ENCODE results near the gene RPS17. TPM values are rescaled to one million over a fixed set of nuclear protein-coding genes. Genes with fewer than 3 reads are reported as not detected.

The RPS17 gene
- total RNA-seq, 1 donor from 2014 or later: 2,503 TPM

- no peak overlapping the region for H3K27ac Mint-ChIP-seq
- H3K36me3 Mint-ChIP-seq (ENCODE audit: low read depth): no peaks in the 10 kb centered on the region
- no peaks in the 10 kb centered on the region for H3K4me1 Mint-ChIP-seq (ENCODE audit: low read depth)
- no peak overlapping the region for H3K4me3 Mint-ChIP-seq
- no peak for DNase-seq (ENCODE audit: low spot score)
- intact Hi-C loops (cut with micrococcal nuclease): no loop called here
- H3K9me3 Mint-ChIP-seq: no peaks in the 10 kb centered on the region
- peaks cover 18% of the 10 kb centered on the region for H3K27me3 Mint-ChIP-seq (ENCODE audit: insufficient read depth)
Measured at GRCh38 chr15:82558502-82558901, 18.2 kb upstream of the RPS17 start.

GRCh38 chr15:82556315-82557035 lies 16.2 kb upstream of the RPS17 start:
- DNase-seq (ENCODE audit: low spot score): no peak
- no peak overlapping the region for H3K27ac Mint-ChIP-seq
- no peaks in the 10 kb centered on the region for H3K4me1 Mint-ChIP-seq (ENCODE audit: low read depth)
- no peaks in the 10 kb centered on the region for H3K9me3 Mint-ChIP-seq
- H3K27me3 Mint-ChIP-seq (ENCODE audit: insufficient read depth): peaks cover 25% of the 10 kb centered on the region
- no peaks in the 10 kb centered on the region for H3K36me3 Mint-ChIP-seq (ENCODE audit: low read depth)
- intact Hi-C loops (cut with micrococcal nuclease): no loop called here
- H3K4me3 Mint-ChIP-seq: no peak overlapping the region

- H3K9me3 Mint-ChIP-seq: no peaks in the 10 kb centered on the region
- intact Hi-C loops (cut with micrococcal nuclease): no loop called here
- H3K4me3 Mint-ChIP-seq: no peak overlapping the region
- H3K27me3 Mint-ChIP-seq (ENCODE audit: insufficient read depth): peaks cover 36% of the 10 kb centered on the region
- DNase-seq (ENCODE audit: low spot score): no peak
- H3K27ac Mint-ChIP-seq: no peak overlapping the region
- H3K36me3 Mint-ChIP-seq (ENCODE audit: low read depth): no peaks in the 10 kb centered on the region
- H3K4me1 Mint-ChIP-seq (ENCODE audit: low read depth): peaks cover 5% of the 10 kb centered on the region
Measured at GRCh38 chr15:82554849-82555248, 14.6 kb upstream of the RPS17 start.

GRCh38 chr15:82554351-82554750 lies 14.1 kb upstream of the RPS17 start:
- Mint-ChIP-seq H3K4me1 (ENCODE audit: low read depth) (peaks cover 5% of the 10 kb centered on the region), H3K4me3 (no peak overlapping the region), H3K27ac (no peak overlapping the region), H3K36me3 (ENCODE audit: low read depth) (no peaks in the 10 kb centered on the region), H3K9me3 (no peaks in the 10 kb centered on the region), H3K27me3 (ENCODE audit: insufficient read depth) (peaks cover 36% of the 10 kb centered on the region)
- no peak for DNase-seq (ENCODE audit: low spot score)
- intact Hi-C loops (cut with micrococcal nuclease): no loop called here

GRCh38 chr15:82553846-82554245 lies 13.6 kb upstream of the RPS17 start:
- Mint-ChIP-seq H3K9me3 (no peaks in the 10 kb centered on the region), H3K4me1 (ENCODE audit: low read depth) (peaks cover 6% of the 10 kb centered on the region), H3K4me3 (no peak overlapping the region), H3K27ac (no peak overlapping the region), H3K36me3 (ENCODE audit: low read depth) (no peaks in the 10 kb centered on the region), H3K27me3 (ENCODE audit: insufficient read depth) (peaks cover 36% of the 10 kb centered on the region)
- intact Hi-C loops (cut with micrococcal nuclease): no loop called here
- DNase-seq (ENCODE audit: low spot score): no peak

- Mint-ChIP-seq H3K4me3 (no peak overlapping the region), H3K27me3 (ENCODE audit: insufficient read depth) (peaks cover 35% of the 10 kb centered on the region), H3K9me3 (no peaks in the 10 kb centered on the region), H3K36me3 (ENCODE audit: low read depth) (no peaks in the 10 kb centered on the region), H3K27ac (no peak overlapping the region), H3K4me1 (ENCODE audit: low read depth) (peaks cover 12% of the 10 kb centered on the region)
- no peak for DNase-seq (ENCODE audit: low spot score)
- intact Hi-C loops (cut with micrococcal nuclease): no loop called here
Measured at GRCh38 chr15:82552861-82553260, 12.6 kb upstream of the RPS17 start.

GRCh38 chr15:82551646-82552247 lies 11.5 kb upstream of the RPS17 start:
- no peak overlapping the region for H3K4me3 Mint-ChIP-seq
- no peak overlapping the region for H3K27ac Mint-ChIP-seq
- intact Hi-C loops (cut with micrococcal nuclease): no loop called here
- H3K9me3 Mint-ChIP-seq: no peaks in the 10 kb centered on the region
- no peaks in the 10 kb centered on the region for H3K36me3 Mint-ChIP-seq (ENCODE audit: low read depth)
- peaks cover 30% of the 10 kb centered on the region for H3K27me3 Mint-ChIP-seq (ENCODE audit: insufficient read depth)
- peaks cover 12% of the 10 kb centered on the region for H3K4me1 Mint-ChIP-seq (ENCODE audit: low read depth)
- no peak for DNase-seq (ENCODE audit: low spot score)

GRCh38 chr15:82549199-82549665 lies 9.0 kb upstream of the RPS17 start:
- Mint-ChIP-seq H3K27me3 (ENCODE audit: insufficient read depth) (peaks cover 34% of the 10 kb centered on the region), H3K4me1 (ENCODE audit: low read depth) (peaks cover 12% of the 10 kb centered on the region), H3K9me3 (no peaks in the 10 kb centered on the region), H3K36me3 (ENCODE audit: low read depth) (no peaks in the 10 kb centered on the region), H3K27ac (no peak overlapping the region), H3K4me3 (no peak overlapping the region)
- intact Hi-C loops (cut with micrococcal nuclease): loop anchor here (10.0 kb wide), 2 partner anchors 516 to 1254 kb away; partner anchors contain the start of gene BTBD1
- no peak for DNase-seq (ENCODE audit: low spot score)

GRCh38 chr15:82548700-82549099 lies 8.4 kb upstream of the RPS17 start:
- no peaks in the 10 kb centered on the region for H3K9me3 Mint-ChIP-seq
- no peak overlapping the region for H3K4me3 Mint-ChIP-seq
- intact Hi-C loops (cut with micrococcal nuclease): loop anchor here (10.0 kb wide), 2 partner anchors 516 to 1254 kb away; partner anchors contain the start of gene BTBD1
- H3K4me1 Mint-ChIP-seq (ENCODE audit: low read depth): peaks cover 12% of the 10 kb centered on the region
- H3K27ac Mint-ChIP-seq: no peak overlapping the region
- DNase-seq (ENCODE audit: low spot score): no peak
- no peaks in the 10 kb centered on the region for H3K36me3 Mint-ChIP-seq (ENCODE audit: low read depth)
- H3K27me3 Mint-ChIP-seq (ENCODE audit: insufficient read depth): peaks cover 34% of the 10 kb centered on the region

- Mint-ChIP-seq H3K9me3 (no peaks in the 10 kb centered on the region), H3K36me3 (ENCODE audit: low read depth) (peaks cover 2% of the 10 kb centered on the region), H3K4me3 (no peak overlapping the region), H3K27me3 (ENCODE audit: insufficient read depth) (peaks cover 16% of the 10 kb centered on the region), H3K4me1 (ENCODE audit: low read depth) (peaks cover 15% of the 10 kb centered on the region), H3K27ac (no peak overlapping the region)
- no peak for DNase-seq (ENCODE audit: low spot score)
- intact Hi-C loops (cut with micrococcal nuclease): loop anchor here (10.0 kb wide), 2 partner anchors 519 to 1251 kb away; partner anchors contain the start of gene BTBD1
Measured at GRCh38 chr15:82545478-82545877, 5.2 kb upstream of the RPS17 start.

- Mint-ChIP-seq H3K27ac (no peak overlapping the region), H3K4me3 (no peak overlapping the region), H3K4me1 (ENCODE audit: low read depth) (peaks cover 14% of the 10 kb centered on the region), H3K36me3 (ENCODE audit: low read depth) (peaks cover 2% of the 10 kb centered on the region), H3K9me3 (no peaks in the 10 kb centered on the region), H3K27me3 (ENCODE audit: insufficient read depth) (peaks cover 11% of the 10 kb centered on the region)
- no peak for DNase-seq (ENCODE audit: low spot score)
- intact Hi-C loops (cut with micrococcal nuclease): loop anchor here (10.0 kb wide), 2 partner anchors 520 to 1250 kb away; partner anchors contain the start of gene BTBD1
Measured at GRCh38 chr15:82545002-82545401, 4.7 kb upstream of the RPS17 start.

GRCh38 chr15:82544431-82544830 lies 4.2 kb upstream of the RPS17 start:
- Mint-ChIP-seq H3K36me3 (ENCODE audit: low read depth) (peaks cover 7% of the 10 kb centered on the region), H3K27me3 (ENCODE audit: insufficient read depth) (peaks cover 11% of the 10 kb centered on the region), H3K9me3 (no peaks in the 10 kb centered on the region), H3K4me3 (no peak overlapping the region), H3K27ac (no peak overlapping the region), H3K4me1 (ENCODE audit: low read depth) (peaks cover 14% of the 10 kb centered on the region)
- no peak for DNase-seq (ENCODE audit: low spot score)
- intact Hi-C loops (cut with micrococcal nuclease): loop anchor here (10.0 kb wide), 2 partner anchors 520 to 1250 kb away; partner anchors contain the start of gene BTBD1

- no peak for DNase-seq (ENCODE audit: low spot score)
- Mint-ChIP-seq H3K27me3 (ENCODE audit: insufficient read depth) (peaks cover 8% of the 10 kb centered on the region), H3K36me3 (ENCODE audit: low read depth) (peaks cover 20% of the 10 kb centered on the region), H3K27ac (no peak overlapping the region), H3K4me1 (ENCODE audit: low read depth) (peaks cover 12% of the 10 kb centered on the region), H3K9me3 (no peaks in the 10 kb centered on the region), H3K4me3 (no peak overlapping the region)
- intact Hi-C loops (cut with micrococcal nuclease): loop anchor here (10.0 kb wide), 2 partner anchors 522 to 1248 kb away; partner anchors contain the start of gene BTBD1
Measured at GRCh38 chr15:82543160-82543559, 2.9 kb upstream of the RPS17 start.

Data from activated T-helper 1 cell treated with anti-CD3 and anti-CD28 coated beads, Interleukin-12 subunit alpha, Interleukin-12 subunit beta, Interleukin-2, Interleukin-4 antibody, amounts not matched to agents 30 ng/mL and 10 ng/mL and 1 ng/mL, durations not matched to agents 14 hours and 24 hours and 36 hours (primary cell).